Activated naive CD4-positive, alpha-beta T cell treated with anti-CD3 and anti-CD28 coated beads, Interleukin-2, amount 50 U/mL, for 24 hours (primary cell): ENCODE data around the gene VEPH1.

Experiments used
- H3K27ac Mint-ChIP-seq: one replicate; pipeline ENCODE4 v1.8.0; 2021; ENCODE audit warnings: mild to moderate bottlenecking, mixed read lengths
- H3K27me3 Mint-ChIP-seq: one replicate; pipeline ENCODE4 v1.8.0; 2021; ENCODE audit warnings: mixed read lengths
- H3K36me3 Mint-ChIP-seq: one replicate; pipeline ENCODE4 v1.8.0; 2021; ENCODE audit warnings: mixed read lengths
- H3K4me1 Mint-ChIP-seq: one replicate; pipeline ENCODE4 v1.8.0; 2021; ENCODE audit warnings: mixed read lengths
- H3K4me3 Mint-ChIP-seq: one replicate; pipeline ENCODE4 v1.8.0; 2021; ENCODE audit warnings: mild to moderate bottlenecking, mixed read lengths
- H3K9me3 Mint-ChIP-seq: one replicate; pipeline ENCODE4 v1.8.0; 2021; ENCODE audit warnings: mixed read lengths

Gene VEPH1

GRCh38 chr3:157502916-157503595 lies at the start of gene VEPH1:
VEPH1 (minus strand) TSS chr3:157503416; CDS start chr3:157495349, 8,067 bp downstream.
- H3K27ac Mint-ChIP-seq = no peak within 1 kb of the TSS

GRCh38 chr3:157551961-157552360 lies 48.7 kb upstream of the VEPH1 start:
- Mint-ChIP-seq H3K9me3 (peaks cover 12% of the 10 kb centered on the region), H3K4me3 (no peak overlapping the region), H3K27me3 (peaks cover 17% of the 10 kb centered on the region), H3K4me1 (no peaks in the 10 kb centered on the region), H3K36me3 (no peaks in the 10 kb centered on the region), H3K27ac (no peak overlapping the region)

More at GRCh38 chr3:157502916-157503595, at the start of gene VEPH1:
- Mint-ChIP-seq H3K27me3 (peaks cover 12% of the 10 kb centered on the region), H3K9me3 (peaks cover 4% of the 10 kb centered on the region), H3K36me3 (no peaks in the 10 kb centered on the region), H3K4me1 (peaks cover 5% of the 10 kb centered on the region), H3K4me3 (no peak within 1 kb of the TSS)

GRCh38 chr3:157549498-157549897 lies 46.3 kb upstream of the VEPH1 start:
- peaks cover 12% of the 10 kb centered on the region for H3K9me3 Mint-ChIP-seq
- peaks cover 16% of the 10 kb centered on the region for H3K27me3 Mint-ChIP-seq
- H3K27ac Mint-ChIP-seq = no peak overlapping the region
- no peaks in the 10 kb centered on the region for H3K36me3 Mint-ChIP-seq
- H3K4me1 Mint-ChIP-seq = no peaks in the 10 kb centered on the region
- no peak overlapping the region for H3K4me3 Mint-ChIP-seq

- H3K4me3 Mint-ChIP-seq = no peak overlapping the region
- H3K4me1 Mint-ChIP-seq = no peaks in the 10 kb centered on the region
- H3K9me3 Mint-ChIP-seq = peaks cover 4% of the 10 kb centered on the region
- H3K36me3 Mint-ChIP-seq = no peaks in the 10 kb centered on the region
- peaks cover 19% of the 10 kb centered on the region for H3K27me3 Mint-ChIP-seq
- no peak overlapping the region for H3K27ac Mint-ChIP-seq
These were observed 41.4 kb upstream of the VEPH1 start for GRCh38 chr3:157544501-157545130.

- no peaks in the 10 kb centered on the region for H3K4me1 Mint-ChIP-seq
- H3K27me3 Mint-ChIP-seq = peaks cover 19% of the 10 kb centered on the region
- no peak overlapping the region for H3K27ac Mint-ChIP-seq
- no peaks in the 10 kb centered on the region for H3K36me3 Mint-ChIP-seq
- H3K4me3 Mint-ChIP-seq = no peak overlapping the region
- peaks cover 4% of the 10 kb centered on the region for H3K9me3 Mint-ChIP-seq
These were observed 40.4 kb upstream of the VEPH1 start for GRCh38 chr3:157543501-157544035.

GRCh38 chr3:157542711-157543500 lies 39.7 kb upstream of the VEPH1 start:
- no peaks in the 10 kb centered on the region for H3K36me3 Mint-ChIP-seq
- H3K27me3 Mint-ChIP-seq = peaks cover 20% of the 10 kb centered on the region
- H3K4me1 Mint-ChIP-seq = no peaks in the 10 kb centered on the region
- H3K9me3 Mint-ChIP-seq = peaks cover 4% of the 10 kb centered on the region
- no peak overlapping the region for H3K4me3 Mint-ChIP-seq
- no peak overlapping the region for H3K27ac Mint-ChIP-seq

- H3K27me3 Mint-ChIP-seq = peaks cover 17% of the 10 kb centered on the region
These were observed 38.5 kb upstream of the VEPH1 start for GRCh38 chr3:157541506-157542236.

GRCh38 chr3:157540656-157541055 lies 37.4 kb upstream of the VEPH1 start:
- H3K36me3 Mint-ChIP-seq = no peaks in the 10 kb centered on the region
- H3K4me1 Mint-ChIP-seq = no peaks in the 10 kb centered on the region
- no peak overlapping the region for H3K4me3 Mint-ChIP-seq
- peaks cover 17% of the 10 kb centered on the region for H3K27me3 Mint-ChIP-seq
- no peak overlapping the region for H3K27ac Mint-ChIP-seq
- H3K9me3 Mint-ChIP-seq = no peaks in the 10 kb centered on the region

More at GRCh38 chr3:157541506-157542236, 38.5 kb upstream of the VEPH1 start:
- Mint-ChIP-seq H3K9me3 (no peaks in the 10 kb centered on the region), H3K27ac (no peak overlapping the region), H3K4me1 (no peaks in the 10 kb centered on the region), H3K4me3 (no peak overlapping the region), H3K36me3 (no peaks in the 10 kb centered on the region)

GRCh38 chr3:157535667-157536066 lies 32.5 kb upstream of the VEPH1 start:
- Mint-ChIP-seq H3K27ac (no peak overlapping the region), H3K4me1 (no peaks in the 10 kb centered on the region), H3K4me3 (no peak overlapping the region), H3K36me3 (no peaks in the 10 kb centered on the region), H3K9me3 (no peaks in the 10 kb centered on the region), H3K27me3 (peaks cover 2% of the 10 kb centered on the region)

GRCh38 chr3:157534725-157535161 lies 31.5 kb upstream of the VEPH1 start:
- Mint-ChIP-seq H3K4me1 (no peaks in the 10 kb centered on the region), H3K36me3 (no peaks in the 10 kb centered on the region), H3K27me3 (peaks cover 1% of the 10 kb centered on the region), H3K4me3 (no peak overlapping the region), H3K27ac (no peak overlapping the region), H3K9me3 (no peaks in the 10 kb centered on the region)

- H3K27me3 Mint-ChIP-seq = no peaks in the 10 kb centered on the region
- H3K4me1 Mint-ChIP-seq = no peaks in the 10 kb centered on the region
- H3K4me3 Mint-ChIP-seq = no peak overlapping the region
- H3K9me3 Mint-ChIP-seq = no peaks in the 10 kb centered on the region
- no peaks in the 10 kb centered on the region for H3K36me3 Mint-ChIP-seq
- no peak overlapping the region for H3K27ac Mint-ChIP-seq
These were observed 30.3 kb upstream of the VEPH1 start for GRCh38 chr3:157533298-157534070.

GRCh38 chr3:157532529-157533297 lies 29.5 kb upstream of the VEPH1 start:
- Mint-ChIP-seq H3K27me3 (no peaks in the 10 kb centered on the region), H3K9me3 (no peaks in the 10 kb centered on the region), H3K4me3 (no peak overlapping the region), H3K27ac (no peak overlapping the region), H3K4me1 (no peaks in the 10 kb centered on the region), H3K36me3 (no peaks in the 10 kb centered on the region)

- Mint-ChIP-seq H3K36me3 (no peaks in the 10 kb centered on the region), H3K9me3 (no peaks in the 10 kb centered on the region), H3K4me3 (no peak overlapping the region), H3K4me1 (no peaks in the 10 kb centered on the region), H3K27ac (no peak overlapping the region), H3K27me3 (peaks cover 1% of the 10 kb centered on the region)
These were observed 28.6 kb upstream of the VEPH1 start for GRCh38 chr3:157531771-157532170.

GRCh38 chr3:157531301-157531660 lies 28.1 kb upstream of the VEPH1 start:
- H3K36me3 Mint-ChIP-seq = no peaks in the 10 kb centered on the region
- H3K9me3 Mint-ChIP-seq = no peaks in the 10 kb centered on the region
- peaks cover 1% of the 10 kb centered on the region for H3K27me3 Mint-ChIP-seq
- no peak overlapping the region for H3K4me3 Mint-ChIP-seq
- H3K4me1 Mint-ChIP-seq = no peaks in the 10 kb centered on the region
- no peak overlapping the region for H3K27ac Mint-ChIP-seq
